Measurements from ENCODE around the gene SUMO4.

DNA sequence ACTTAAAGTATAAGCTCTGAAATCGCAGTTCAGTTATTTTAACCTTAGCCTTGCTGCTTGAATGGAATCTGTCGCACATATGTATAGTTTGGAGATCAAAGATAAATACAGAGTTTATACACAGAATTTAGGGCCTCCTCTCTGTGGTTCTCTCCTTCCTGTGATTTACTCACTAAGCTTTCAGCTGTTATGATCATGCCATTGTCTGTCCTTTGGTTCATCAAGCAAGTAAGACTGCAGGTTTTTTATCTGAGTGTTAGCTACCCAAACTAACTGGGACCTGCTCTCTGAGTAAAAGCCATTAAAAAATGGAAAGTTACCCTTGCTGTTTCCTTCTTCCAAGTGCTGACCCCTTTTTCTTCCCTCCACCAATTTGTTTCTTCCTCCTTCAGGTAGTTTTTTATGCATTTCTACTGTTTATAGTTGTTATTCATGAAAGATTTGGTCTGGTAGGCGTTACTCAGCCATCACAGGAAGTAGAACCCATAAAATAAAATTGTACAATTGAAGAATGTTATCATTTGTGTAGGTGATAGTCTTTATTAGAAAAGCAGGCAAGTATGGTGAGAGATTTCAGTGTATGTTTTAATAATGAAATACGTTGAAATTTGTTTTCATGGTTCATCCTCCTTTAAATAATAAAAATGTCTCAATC lies 33.7 kb upstream of the SUMO4 start:
- no peak for TF ChIP-seq CTCF (IDR thresholded peaks at IDR 0.05; ENCODE audit: insufficient read depth, low read depth, low read length)
- no peak for TF ChIP-seq EZH2 (IDR thresholded peaks at IDR 0.05; ENCODE audit: insufficient read depth, low read length)

Data from astrocyte (in vitro differentiated cells and primary cell).